SK-N-SH (cell line): ENCODE data around the gene CYLC1. TPM values are rescaled to one million over a fixed set of nuclear protein-coding genes. Genes with fewer than 3 reads are reported as not detected.
A peak's percentile ranks its signal among the peaks of the same experiment; 100 is the strongest.

ENCODE experiments used
- CTCF ChIA-PET: fragments of 300-600, 350-600 bp; formaldehyde crosslinking; extraction: SDS; loops from one replicate; lab custom pipeline; 2021; lab: Yijun Ruan, JAX
- POLR2A ChIA-PET: fragments of 350-600 bp; sonication (Branson Sonifier 250); formaldehyde crosslinking; extraction: SDS; loops from one replicate; lab custom pipeline; 2020; ENCODE audit warnings: antibody characterized with exemption, inconsistent platforms; lab: Yijun Ruan, JAX
- DNase-seq: peaks from one replicate; pipeline ENCODE4 v3.0.0; 2012
- H2AFZ ChIP-seq: fragments of 200-600 bp; sonication (generic); 2 replicates; pipeline ENCODE4 v1.8.1; 2016; ENCODE audit warnings: antibody characterized with exemption, mild to moderate bottlenecking, low read depth
- H3F3A ChIP-seq: fragments of 200-600 bp; sonication (generic); replicated peaks from 2 replicates; pipeline ENCODE3; 2016; ENCODE audit warnings: antibody characterized with exemption, mild to moderate bottlenecking; ENCODE audit not compliant: insufficient read depth
- H3K27ac ChIP-seq, 2 experiments: fragments of 200-500 bp in 1 of 2; fragments of 200-600 bp in 1 of 2; sonication (Bioruptor generic) in 1 of 2; sonication (generic), shearing (Covaris generic) in 1 of 2; 2 replicates each; pipeline versions ENCODE4 v1.5.1 to v1.6.1; 2014 to 2016; ENCODE audit warnings: low read depth in 2 of 2, inconsistent platforms in 1 of 2, low read length in 1 of 2, mild to moderate bottlenecking in 1 of 2, mixed read lengths in 1 of 2
- H3K27me3 ChIP-seq: fragments of 200-600 bp; sonication (generic), shearing (Covaris generic); 2 replicates; pipeline ENCODE4 v1.6.1; 2016; ENCODE audit warnings: mixed run types; ENCODE audit not compliant: insufficient read depth
- H3K36me3 ChIP-seq, 2 experiments: fragments of 200-500 bp in 1 of 2; fragments of 200-600 bp in 1 of 2; sonication (Bioruptor generic) in 1 of 2; sonication (generic) in 1 of 2; replicated peaks in 1 of 2; 2 replicates each; pipeline versions ENCODE3 to v1.5.1; 2014 to 2016; ENCODE audit warnings: low read length in 1 of 2, mild to moderate bottlenecking in 1 of 2; ENCODE audit not compliant: insufficient read depth in 2 of 2, control insufficient read depth in 1 of 2
- H3K4me1 ChIP-seq, 2 experiments: fragments of 200-500 bp in 1 of 2; fragments of 200-600 bp in 1 of 2; sonication (Bioruptor generic) in 1 of 2; sonication (generic), shearing (Covaris generic) in 1 of 2; 2 replicates each; pipeline versions ENCODE4 v1.5.1 to v1.6.1; 2014 to 2016; ENCODE audit warnings: low read depth in 1 of 2, low read length in 1 of 2, mixed run types in 1 of 2; ENCODE audit not compliant: insufficient read depth in 2 of 2, control insufficient read depth in 1 of 2
- H3K4me2 ChIP-seq: fragments of 200-600 bp; sonication (generic), shearing (Covaris generic); 2 replicates; pipeline ENCODE4 v1.6.1; 2017; ENCODE audit warnings: mixed run types
- H3K4me3 ChIP-seq, 2 experiments: fragments of 200-500 bp in 1 of 2; fragments of 200-600 bp in 1 of 2; sonication (Bioruptor generic) in 1 of 2; sonication (generic), shearing (Covaris generic) in 1 of 2; 2 replicates each; pipeline versions ENCODE4 v1.5.1 to v1.8.1; 2014 to 2016; ENCODE audit warnings: low read depth in 2 of 2, inconsistent platforms in 1 of 2, low read length in 1 of 2, mild to moderate bottlenecking in 1 of 2, mixed read lengths in 1 of 2, moderate library complexity in 1 of 2
- H3K79me2 ChIP-seq: fragments of 200-600 bp; sonication (generic); 2 replicates; pipeline ENCODE4 v1.8.1; 2017; ENCODE audit warnings: mild to moderate bottlenecking; ENCODE audit not compliant: insufficient read depth
- H3K9ac ChIP-seq: fragments of 200-600 bp; sonication (generic); 2 replicates; pipeline ENCODE4 v1.6.1; 2017; ENCODE audit warnings: mixed run types
- H3K9me2 ChIP-seq: fragments of 200-600 bp; sonication (generic); 2 replicates; pipeline ENCODE4 v1.6.1; 2017; ENCODE audit warnings: mixed run types
- H3K9me3 ChIP-seq: fragments of 200-600 bp; sonication (generic); 2 replicates; pipeline ENCODE4 v1.6.1; 2017; ENCODE audit warnings: mixed run types, mild to moderate bottlenecking, moderate library complexity
- H4K20me1 ChIP-seq: fragments of 200-600 bp; sonication (generic); 2 replicates; pipeline ENCODE4 v1.6.1; 2017; ENCODE audit warnings: mild to moderate bottlenecking, mixed run types; ENCODE audit not compliant: insufficient read depth
- CHD2 ChIP-seq: fragments of 150-350 bp; IDR thresholded peaks from 2 replicates; pipeline ENCODE4 v1.6.1; 2018; ENCODE audit warnings: low read length; ENCODE audit not compliant: partially characterized antibody
- CTCF ChIP-seq: fragments of 200-600 bp; sonication (generic); IDR thresholded peaks from 2 replicates; pipeline ENCODE4 v1.6.1; 2017; ENCODE audit warnings: antibody characterized with exemption, mild to moderate bottlenecking, moderate library complexity
- GABPA ChIP-seq: IDR thresholded peaks from 2 replicates; pipeline ENCODE4 v1.4.0; 2012; ENCODE audit warnings: low read depth, mild to moderate bottlenecking
- MAX ChIP-seq: IDR thresholded peaks from 2 replicates; pipeline ENCODE4 v1.4.0; 2012; ENCODE audit warnings: low read depth
- MEF2A ChIP-seq: IDR thresholded peaks from 2 replicates; pipeline ENCODE4 v1.4.0; 2012; ENCODE audit warnings: low read depth, borderline replicate concordance
- RAD21 ChIP-seq: IDR thresholded peaks from 2 replicates; pipeline ENCODE4 v1.6.1; 2012; ENCODE audit warnings: mild to moderate bottlenecking, low read length
- REST ChIP-seq: IDR thresholded peaks from 2 replicates; pipeline ENCODE4 v1.6.1; 2012; ENCODE audit warnings: mild to moderate bottlenecking, low read depth, low read length, moderate library complexity
- RFX5 ChIP-seq: IDR thresholded peaks from 2 replicates; pipeline ENCODE4 v1.6.1; 2012; ENCODE audit warnings: mild to moderate bottlenecking, improper control_type of control experiment, low read length
- RXRA ChIP-seq: IDR thresholded peaks from 2 replicates; pipeline ENCODE4 v1.4.0; 2012; ENCODE audit warnings: low read depth, mild to moderate bottlenecking, borderline replicate concordance
- SIN3A ChIP-seq: IDR thresholded peaks from 2 replicates; pipeline ENCODE4 v1.6.1; 2012; ENCODE audit warnings: low read depth, mild to moderate bottlenecking, low read length, moderate library complexity, borderline replicate concordance
- TAF1 ChIP-seq: IDR thresholded peaks from 2 replicates; pipeline ENCODE4 v1.6.1; 2012; ENCODE audit warnings: low read depth, mild to moderate bottlenecking, low read length, moderate library complexity, borderline replicate concordance
- TCF12 ChIP-seq: IDR thresholded peaks from 2 replicates; pipeline ENCODE4 v1.4.0; 2012
- TEAD4 ChIP-seq: IDR thresholded peaks from 2 replicates; pipeline ENCODE4 v1.4.0; 2012; ENCODE audit warnings: mild to moderate bottlenecking, borderline replicate concordance; ENCODE audit not compliant: insufficient read depth
- USF2 ChIP-seq: fragments of 150-350 bp; IDR thresholded peaks from 2 replicates; pipeline ENCODE4 v1.6.1; 2017; ENCODE audit warnings: antibody characterized with exemption, low read length, low read depth, borderline replicate concordance
- YY1 ChIP-seq: IDR thresholded peaks from 2 replicates; pipeline ENCODE4 v1.4.0; 2012; ENCODE audit warnings: low read depth, mild to moderate bottlenecking
- WGBS: methylation state at CpG from one replicate; pipeline ENCODE4 v1.1.6; 2017; ENCODE audit warnings: low lambda C conversion rate; 5-methylcytosine and 5-hydroxymethylcytosine counted together
- polyA plus RNA-seq, 3 experiments: library from polyadenylated mRNA; depleted of rRNA; stranded (reverse); fragments of >200 nt; gene quantifications; 2 replicates each; pipeline ENCODE4 v1.2.3, GENCODE V29; 2012

CYLC1 gene
- polyA plus RNA-seq, 1 of the 3 experiments (the other 2 are of a cell fraction), result not detected

GRCh38 chrX:83934220-83934619 is 73.3 kb downstream of the CYLC1 start:
- Histone ChIP-seq H3K27ac (no peak overlapping the region), H2AFZ (no peak overlapping the region), H3K27me3 (no peaks in the 10 kb centered on the region), H3K4me3 (no peak overlapping the region), H3K9ac (no peak overlapping the region), H3F3A (no peaks in the 10 kb centered on the region), H3K4me2 (no peak overlapping the region), H4K20me1 (no peaks in the 10 kb centered on the region), H3K79me2 (no peaks in the 10 kb centered on the region), H3K4me1 (no peaks in the 10 kb centered on the region), H3K9me2 (no peaks in the 10 kb centered on the region), H3K36me3 (no peaks in the 10 kb centered on the region), H3K9me3 (no peaks in the 10 kb centered on the region)
- DNase-seq, result no peak
- WGBS, result 14% methylated on average over 2 of the region's 2 CpGs
- TF ChIP-seq MEF2A (no peak), SIN3A (no peak), RXRA (no peak), USF2 (no peak), RFX5 (no peak), TAF1 (no peak), RAD21 (peak; percentile 35; the same call in 1 of the 2 replicates), MAX (no peak), GABPA (no peak), REST (no peak), YY1 (no peak), TEAD4 (no peak), CHD2 (no peak), CTCF (peak; percentile 39), TCF12 (no peak)
- ChIA-PET POLR2A (no interaction called here), CTCF (interaction anchor here (1.0 to 1.5 kb wide), 3 partner anchors 10 to 18 kb away, joined by 3 to 4 read pairs (median 3); no protein-coding TSS in a partner anchor)
